HepG2 (cell line): ENCODE data around the gene RPUSD3. TPM values are rescaled to one million over a fixed set of nuclear protein-coding genes. Genes with fewer than 3 reads are reported as not detected.

Source experiments
- ATAC-seq: fragments of 200-7000 bp; cut with Tn5 transposase; 3 replicates; pipeline ENCODE4 v1.9.1; 2020; ENCODE audit warnings: mild to moderate bottlenecking, moderate library complexity
- BruUV-seq: library from RNA; stranded (reverse); fragments of 400-500 nt; replicated peaks from 2 replicates; lab custom pipeline; 2021; lab: Mats Ljungman, UMichigan
- CTCF ChIA-PET: fragments of 300-600 bp; formaldehyde crosslinking; extraction: SDS; loops from one replicate; lab custom pipeline; 2021; ENCODE audit warnings: low total read pairs, inconsistent platforms, low intra/inter-chr PET ratio; lab: Yijun Ruan, JAX
- POLR2A ChIA-PET: fragments of 350-600 bp; sonication (Branson Sonifier 250); formaldehyde crosslinking; loops from one replicate; lab custom pipeline; 2020; ENCODE audit warnings: antibody characterized with exemption, inconsistent platforms; lab: Yijun Ruan, JAX
- DNase-seq: peaks from one replicate; pipeline ENCODE4 v3.0.0-alpha.2; 2015; ENCODE audit warnings: low spot score
- FAIRE-seq: peaks from 3 replicates; lab custom pipeline; 2011; peaks lifted over from hg19 to GRCh38; lab: Jason Lieb, UNC
- H2AFZ ChIP-seq: one replicate; pipeline ENCODE4 v1.6.1; 2011; ENCODE audit warnings: low read length, inconsistent platforms
- H3K27ac ChIP-seq: fragments of 300-600 bp; 3 replicates; pipeline ENCODE4 v1.8.0; 2011; ENCODE audit warnings: mixed run types, mild to moderate bottlenecking, mixed read lengths, low read length, inconsistent platforms; ENCODE audit not compliant: insufficient read depth; ENCODE audit errors: extremely low read length
- H3K27me3 ChIP-seq, 2 experiments: fragments of 200-600 bp in 1 of 2; 2 replicates in 1 of 2; 3 replicates in 1 of 2; pipeline versions ENCODE4 v1.6.0 to v1.8.0; 2011; ENCODE audit warnings: low read length in 2 of 2, mild to moderate bottlenecking in 2 of 2, moderate library complexity in 2 of 2, inconsistent platforms in 1 of 2; ENCODE audit not compliant: insufficient read depth in 2 of 2, control insufficient read depth in 1 of 2
- H3K36me3 ChIP-seq, 2 experiments: fragments of 200-600 bp in 1 of 2; replicated peaks in 1 of 2; 2 replicates in 1 of 2; 3 replicates in 1 of 2; pipeline versions ENCODE4 v1.5.1 to v1.8.0; 2011; ENCODE audit warnings: low read length in 2 of 2, inconsistent platforms in 1 of 2; ENCODE audit not compliant: insufficient read depth in 2 of 2, control insufficient read depth in 1 of 2
- H3K4me1 ChIP-seq: 2 replicates; pipeline ENCODE4 v1.5.1; 2012; ENCODE audit warnings: low read length, inconsistent platforms; ENCODE audit not compliant: insufficient read depth
- H3K4me2 ChIP-seq: 2 replicates; pipeline ENCODE4 v1.6.0; 2011; ENCODE audit warnings: low read depth, low read length, inconsistent platforms
- H3K4me3 ChIP-seq, 3 experiments: fragments of 200-600 bp in 1 of 3; sonication (generic), shearing (Covaris generic) in 1 of 3; replicated peaks in 1 of 3; 2 replicates each; pipeline ENCODE4 v1.5.1; 2011 to 2016; ENCODE audit warnings: low read length in 3 of 3, inconsistent platforms in 2 of 3, low read depth in 2 of 3, mild to moderate bottlenecking in 2 of 3, control low read depth in 1 of 3, mixed read lengths in 1 of 3; ENCODE audit not compliant: insufficient read depth in 1 of 3
- H3K79me2 ChIP-seq: one replicate; pipeline ENCODE4 v1.6.1; 2011; ENCODE audit warnings: low read length, inconsistent platforms; ENCODE audit not compliant: insufficient read depth
- H3K9ac ChIP-seq: 2 replicates; pipeline ENCODE4 v1.6.0; 2011; ENCODE audit warnings: mild to moderate bottlenecking, low read depth, low read length, inconsistent platforms; ENCODE audit not compliant: insufficient read depth
- H3K9me3 ChIP-seq: 2 replicates; pipeline ENCODE4 v1.5.1; 2012; ENCODE audit warnings: mild to moderate bottlenecking, low read length
- H4K20me1 ChIP-seq: 2 replicates; pipeline ENCODE4 v1.6.0; 2011; ENCODE audit warnings: inconsistent platforms, mild to moderate bottlenecking, low read length, moderate library complexity; ENCODE audit not compliant: insufficient read depth
- ARHGAP35 ChIP-seq: sonication (generic); formaldehyde crosslinking; IDR thresholded peaks from 2 replicates; pipeline ENCODE4 v1.9.0; 2022; ENCODE audit warnings: mild to moderate bottlenecking, inconsistent platforms, moderate library complexity, missing genetic modification reagents, borderline replicate concordance
- CSRNP2 ChIP-seq: sonication (generic); formaldehyde crosslinking; conservative IDR thresholded peaks from 2 replicates; pipeline ENCODE4 v1.8.0; 2022; ENCODE audit warnings: low read depth, missing genetic modification reagents
- FOXM1 ChIP-seq: sonication (generic); formaldehyde crosslinking; IDR thresholded peaks from 2 replicates; pipeline ENCODE4 v1.5.0; 2020; ENCODE audit warnings: missing genetic modification reagents
- GATAD2A ChIP-seq: IDR thresholded peaks from 2 replicates; pipeline ENCODE4 v1.6.1; 2016
- HDAC2 ChIP-seq: sonication (generic); formaldehyde crosslinking; IDR thresholded peaks from 2 replicates; pipeline ENCODE4 v1.4.0; 2020; ENCODE audit warnings: missing genetic modification reagents
- RXRB ChIP-seq: IDR thresholded peaks from 2 replicates; pipeline ENCODE4 v1.6.1; 2016; ENCODE audit warnings: borderline replicate concordance, missing genetic modification reagents, missing compliant biosample characterization
- STAT5B ChIP-seq: sonication (generic); formaldehyde crosslinking; IDR thresholded peaks from 2 replicates; pipeline ENCODE4 v1.4.0; 2020; ENCODE audit warnings: missing genetic modification reagents
- TARDBP ChIP-seq: sonication (generic); formaldehyde crosslinking; IDR thresholded peaks from 2 replicates; pipeline ENCODE4 v1.8.0; 2022; ENCODE audit warnings: mild to moderate bottlenecking, missing genetic modification reagents
- ZBTB4 ChIP-seq: sonication (generic); formaldehyde crosslinking; IDR thresholded peaks from 2 replicates; pipeline ENCODE4 v1.4.0; 2020; ENCODE audit warnings: missing genetic modification reagents, mild to moderate bottlenecking, borderline replicate concordance
- ZFP62 ChIP-seq: sonication (generic); formaldehyde crosslinking; IDR thresholded peaks from 2 replicates; pipeline ENCODE4 v1.4.0; 2020; ENCODE audit warnings: missing genetic modification reagents
- ZNF12 ChIP-seq: sonication (generic); formaldehyde crosslinking; IDR thresholded peaks from 2 replicates; pipeline ENCODE4 v1.5.0; 2020; ENCODE audit warnings: missing genetic modification reagents
- ZNF230 ChIP-seq: sonication (generic); formaldehyde crosslinking; IDR thresholded peaks from 2 replicates; pipeline ENCODE4 v1.4.0; 2020; ENCODE audit warnings: mild to moderate bottlenecking, missing genetic modification reagents
- ZNF33A ChIP-seq: sonication (generic); formaldehyde crosslinking; IDR thresholded peaks from 2 replicates; pipeline ENCODE4 v1.5.1; 2020; ENCODE audit warnings: missing genetic modification reagents, mild to moderate bottlenecking, moderate library complexity, borderline replicate concordance
- ZNF891 ChIP-seq: sonication (generic); formaldehyde crosslinking; IDR thresholded peaks from 2 replicates; pipeline ENCODE4 v1.5.0; 2020; ENCODE audit warnings: mild to moderate bottlenecking, missing genetic modification reagents
- ZXDC ChIP-seq: sonication (generic); formaldehyde crosslinking; IDR thresholded peaks from 2 replicates; pipeline ENCODE4 v1.5.0; 2020; ENCODE audit warnings: mild to moderate bottlenecking, missing genetic modification reagents
- WGBS: methylation state at CpG from one replicate; pipeline ENCODE4 v1.1.6; 2017; ENCODE audit warnings: low lambda C conversion rate; 5-methylcytosine and 5-hydroxymethylcytosine counted together
- in situ Hi-C: cut with HindIII; loops from 2 replicates; pipeline ENCODE4 v1.10.0; 2017; ENCODE audit warnings: low pct_unique_long_range_greater_than_20kb; ENCODE audit not compliant: extremely low pct_ligation_motif_present
- intact Hi-C: fragments of 100-400 bp; cut with micrococcal nuclease; formaldehyde crosslinking; loops from one replicate; pipeline ENCODE4 v1.10.0; 2022; ENCODE audit not compliant: unreplicated experiment
- polyA plus RNA-seq, 8 experiments: library from polyadenylated mRNA; depleted of rRNA in 3 of 8; stranded (reverse) in 7 of 8; unstranded in 1 of 8; fragments of >200 nt; fragmentation: Illumina TruSeq in 4 of 8; extraction: Trizol in 4 of 8; gene quantifications; 2 replicates each; pipeline versions ENCODE4 v1.2.1 to v1.2.3, GENCODE V29; 2011 to 2016; ENCODE audit warnings: low read depth in 4 of 8, missing spikeins in 1 of 8, mixed read lengths in 1 of 8; ENCODE audit not compliant: insufficient read depth in 1 of 8
- total RNA-seq, 5 experiments: library from RNA; depleted of rRNA; stranded (reverse); fragments of >200 nt; fragmentation: Illumina TruSeq; extraction: Trizol; gene quantifications; 2 replicates each; pipeline ENCODE4 v1.2.3, GENCODE V29; 2016; ENCODE audit warnings: low read depth in 1 of 5

RPUSD3 gene
- total and polyA plus RNA-seq, 2 of the 13 experiments (the other 11 are each of a cell fraction or from before 2014, with no cell fraction given): 32.1 to 48.7 TPM

DNA sequence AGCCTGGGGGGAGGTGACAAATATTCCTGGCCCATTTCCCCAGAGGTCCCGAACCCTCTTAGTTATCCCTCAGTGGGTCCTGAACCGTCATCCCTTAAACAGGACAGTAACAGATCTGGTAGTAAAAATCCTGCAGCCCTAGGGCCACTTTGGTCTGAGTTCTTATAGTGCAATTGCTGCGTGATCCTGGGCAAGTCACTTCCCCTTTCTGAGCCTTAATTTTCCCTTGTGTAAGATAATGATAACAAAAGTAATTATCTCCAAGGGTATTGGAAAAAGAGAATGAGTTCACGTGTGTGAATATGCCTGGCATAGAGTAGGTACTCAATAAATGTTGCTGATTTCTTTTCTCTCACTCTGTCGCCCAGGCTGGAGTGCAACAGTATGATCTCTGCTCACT, 43.7 kb upstream of the RPUSD3 start:
- ChIA-PET POLR2A (no interaction called here), CTCF (no interaction called here)
- Histone ChIP-seq H2AFZ (no peak overlapping the region), H3K27me3 (no peaks in the 10 kb centered on the region; a peak in 1 of 5 replicates), H3K36me3 (0 out of 5 replicates have a peak, but pooled peaks cover under 1 to 1% of the 10 kb centered on the region in 2 experiments), H3K27ac (no peak overlapping the region), H3K4me1 (peaks cover 45% of the 10 kb centered on the region), H3K9ac (no peak overlapping the region), H3K4me3 (no peak overlapping the region), H4K20me1 (no peaks in the 10 kb centered on the region), H3K79me2 (peaks cover 20% of the 10 kb centered on the region), H3K4me2 (no peak overlapping the region), H3K9me3 (no peaks in the 10 kb centered on the region)
- no peak for FAIRE-seq
- no peak for ATAC-seq
- no TSS peak for BruUV-seq
- no peak for DNase-seq
- in situ Hi-C loops: no loop called here
- intact Hi-C loops: no loop called here
- 80% methylated on average over 5 of the region's 5 CpGs for WGBS
- TF ChIP-seq ZNF230 (CRISPR knock-in tag): no peak
- TF ChIP-seq STAT5B (CRISPR knock-in tag): no peak
- no peak for TF ChIP-seq FOXM1 (CRISPR knock-in tag)
- no peak for TF ChIP-seq ZNF891 (CRISPR knock-in tag)
- no peak for TF ChIP-seq ZNF12 (CRISPR knock-in tag)
- no peak for TF ChIP-seq GATAD2A (CRISPR knock-in tag)
- no peak for TF ChIP-seq RXRB
- no peak for TF ChIP-seq ZFP62 (CRISPR knock-in tag)
- no peak for TF ChIP-seq ZBTB4 (CRISPR knock-in tag)
- no peak for TF ChIP-seq HDAC2 (CRISPR knock-in tag)
- TF ChIP-seq ARHGAP35 (CRISPR knock-in tag): no peak
- no peak for TF ChIP-seq ZXDC (CRISPR knock-in tag)
- no peak for TF ChIP-seq TARDBP (CRISPR knock-in tag)
- TF ChIP-seq ZNF33A: no peak
- no peak for TF ChIP-seq CSRNP2 (CRISPR knock-in tag)
